ENCODE results near the gene COQ6.
"Not testable (repeated sequence)": the region's sequence is repeated elsewhere in the genome, so short reads cannot be mapped to it uniquely, and the experiment has no call there.

The COQ6 gene

GRCh38 chr14:73988065-73988464, 38.0 kb downstream of the COQ6 start:
- TF ChIP-seq, protein P1, sequence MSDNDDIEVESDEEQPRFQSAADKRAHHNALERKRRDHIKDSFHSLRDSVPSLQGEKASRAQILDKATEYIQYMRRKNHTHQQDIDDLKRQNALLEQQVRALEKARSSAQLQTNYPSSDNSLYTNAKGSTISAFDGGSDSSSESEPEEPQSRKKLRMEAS (IDR thresholded peaks at IDR 0.05; ENCODE audit: low read depth, low read length), result no peak
- no peak for TF ChIP-seq POLR2A (IDR thresholded peaks at IDR 0.05; ENCODE audit: extremely low read depth, insufficient read length)
- TF ChIP-seq MYC (IDR thresholded peaks at IDR 0.05; ENCODE audit: low read depth, low read length), result no peak
- TF ChIP-seq, protein P2, sequence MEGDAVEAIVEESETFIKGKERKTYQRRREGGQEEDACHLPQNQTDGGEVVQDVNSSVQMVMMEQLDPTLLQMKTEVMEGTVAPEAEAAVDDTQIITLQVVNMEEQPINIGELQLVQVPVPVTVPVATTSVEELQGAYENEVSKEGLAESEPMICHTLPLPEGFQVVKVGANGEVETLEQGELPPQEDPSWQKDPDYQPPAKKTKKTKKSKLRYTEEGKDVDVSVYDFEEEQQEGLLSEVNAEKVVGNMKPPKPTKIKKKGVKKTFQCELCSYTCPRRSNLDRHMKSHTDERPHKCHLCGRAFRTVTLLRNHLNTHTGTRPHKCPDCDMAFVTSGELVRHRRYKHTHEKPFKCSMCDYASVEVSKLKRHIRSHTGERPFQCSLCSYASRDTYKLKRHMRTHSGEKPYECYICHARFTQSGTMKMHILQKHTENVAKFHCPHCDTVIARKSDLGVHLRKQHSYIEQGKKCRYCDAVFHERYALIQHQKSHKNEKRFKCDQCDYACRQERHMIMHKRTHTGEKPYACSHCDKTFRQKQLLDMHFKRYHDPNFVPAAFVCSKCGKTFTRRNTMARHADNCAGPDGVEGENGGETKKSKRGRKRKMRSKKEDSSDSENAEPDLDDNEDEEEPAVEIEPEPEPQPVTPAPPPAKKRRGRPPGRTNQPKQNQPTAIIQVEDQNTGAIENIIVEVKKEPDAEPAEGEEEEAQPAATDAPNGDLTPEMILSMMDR (IDR thresholded peaks at IDR 0.05; ENCODE audit: low read depth, low read length), result no peak
- no peak for DNase-seq (ENCODE audit: low read depth)
- no peak overlapping the region for H3K4me3 ChIP-seq (ENCODE audit: low read depth, low read length)

- not testable (repeated sequence) for DNase-seq (ENCODE audit: low read depth)
These were observed 38.6 kb downstream of the COQ6 start for GRCh38 chr14:73988656-73989055.

DNA sequence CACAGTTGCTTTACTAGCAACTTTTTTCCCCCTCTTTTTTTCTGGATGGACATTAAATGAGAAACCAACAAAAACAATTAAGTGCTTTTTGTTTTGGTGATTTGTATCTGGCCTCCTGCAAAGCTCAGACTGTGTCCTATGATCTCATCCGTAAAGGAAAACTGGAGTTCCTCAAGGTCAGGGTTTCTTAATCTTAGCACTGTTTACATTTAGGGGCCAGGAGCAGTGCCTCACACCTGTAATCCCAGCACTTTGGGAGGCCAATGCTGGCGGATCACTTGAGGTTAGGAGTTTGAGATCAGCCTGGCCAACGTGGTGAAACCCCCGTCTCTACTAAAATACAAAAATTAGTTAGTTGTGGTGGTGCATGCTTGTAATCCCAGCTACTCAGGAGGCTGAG, 41.0 kb downstream of the COQ6 start:
- H3K4me3 ChIP-seq (ENCODE audit: low read depth, low read length), result no peak overlapping the region
- TF ChIP-seq POLR2A (IDR thresholded peaks at IDR 0.05; ENCODE audit: extremely low read depth, insufficient read length), result no peak
- TF ChIP-seq, protein P2 (IDR thresholded peaks at IDR 0.05; ENCODE audit: low read depth, low read length), result no peak
- no peak for TF ChIP-seq MYC (IDR thresholded peaks at IDR 0.05; ENCODE audit: low read depth, low read length)
- TF ChIP-seq, protein P1 (IDR thresholded peaks at IDR 0.05; ENCODE audit: low read depth, low read length), result no peak
- no peak for DNase-seq (ENCODE audit: low read depth)

More at GRCh38 chr14:73988656-73989055, 38.6 kb downstream of the COQ6 start:
- not testable (repeated sequence) for H3K4me3 ChIP-seq (ENCODE audit: low read depth, low read length)

- not testable (repeated sequence) for DNase-seq (ENCODE audit: low read depth)
These were observed 44.8 kb downstream of the COQ6 start for GRCh38 chr14:73994926-73995325.

DNA sequence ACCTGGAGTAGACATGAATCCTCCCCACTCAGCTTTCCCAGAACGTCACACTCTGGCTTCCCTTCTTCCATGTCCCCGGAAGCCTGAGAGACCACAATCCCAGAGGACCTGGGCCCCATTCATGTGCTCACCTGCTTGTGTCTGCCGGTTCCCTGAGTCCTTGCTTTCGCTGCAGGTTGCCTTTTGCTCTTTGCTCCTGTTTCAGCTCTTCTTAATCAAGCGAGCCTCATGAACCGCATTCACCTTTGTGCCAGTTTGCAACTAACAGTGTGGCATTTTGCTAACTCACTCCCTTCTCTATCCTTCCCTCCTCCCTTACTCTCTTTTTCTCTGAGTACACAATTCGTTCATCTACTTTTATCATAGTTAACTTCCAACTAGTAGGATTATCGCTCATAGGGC, 45.9 kb downstream of the COQ6 start:
- TF ChIP-seq, protein P2 (IDR thresholded peaks at IDR 0.05; ENCODE audit: low read depth, low read length), result no peak
- TF ChIP-seq POLR2A (IDR thresholded peaks at IDR 0.05; ENCODE audit: extremely low read depth, insufficient read length), result no peak
- TF ChIP-seq, protein P1 (IDR thresholded peaks at IDR 0.05; ENCODE audit: low read depth, low read length), result no peak
- no peak for TF ChIP-seq MYC (IDR thresholded peaks at IDR 0.05; ENCODE audit: low read depth, low read length)
- no peak for DNase-seq (ENCODE audit: low read depth)
- no peak overlapping the region for H3K4me3 ChIP-seq (ENCODE audit: low read depth, low read length)

More at GRCh38 chr14:73994926-73995325, 44.8 kb downstream of the COQ6 start:
- not testable (repeated sequence) for H3K4me3 ChIP-seq (ENCODE audit: low read depth, low read length)

DNA sequence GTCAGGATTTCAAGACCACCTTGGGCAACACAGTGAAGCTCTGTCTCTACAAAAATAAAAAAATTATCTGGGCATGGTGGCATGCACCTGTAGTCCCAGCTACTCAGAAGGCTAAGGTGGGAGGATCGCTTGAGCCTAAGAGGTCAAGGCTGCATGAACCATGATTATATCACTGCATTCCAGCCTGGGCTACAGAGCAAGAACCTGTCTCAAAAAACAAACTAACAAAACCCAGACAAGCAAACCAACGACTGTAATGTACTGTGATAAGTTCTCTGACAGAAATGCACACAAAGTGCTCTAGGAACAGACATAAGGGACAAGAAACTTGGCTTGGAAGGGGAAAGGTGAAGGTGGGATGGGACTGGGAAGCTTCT, 46.6 kb downstream of the COQ6 start:
- no peak for DNase-seq (ENCODE audit: low read depth)
- H3K4me3 ChIP-seq (ENCODE audit: low read depth, low read length), result no peak overlapping the region
- TF ChIP-seq, protein P2 (IDR thresholded peaks at IDR 0.05; ENCODE audit: low read depth, low read length), result no peak
- TF ChIP-seq POLR2A (IDR thresholded peaks at IDR 0.05; ENCODE audit: extremely low read depth, insufficient read length) (no peak), MYC (IDR thresholded peaks at IDR 0.05; ENCODE audit: low read depth, low read length) (no peak)
- TF ChIP-seq, protein P1 (IDR thresholded peaks at IDR 0.05; ENCODE audit: low read depth, low read length), result no peak

- H3K4me3 ChIP-seq (ENCODE audit: low read depth, low read length), result no peak overlapping the region
- no peak for DNase-seq (ENCODE audit: low read depth)
- TF ChIP-seq, protein P2 (IDR thresholded peaks at IDR 0.05; ENCODE audit: low read depth, low read length), result no peak
- no peak for TF ChIP-seq POLR2A (IDR thresholded peaks at IDR 0.05; ENCODE audit: extremely low read depth, insufficient read length)
These were observed 47.2 kb downstream of the COQ6 start for GRCh38 chr14:73997108-73997943.

All from NB4 (cell line).